Suprapubic skin (tissue), 3 donors: ENCODE data around the gene ZBTB16.

Experiments used
- EP300 ChIP-seq: sonication (generic); formaldehyde crosslinking; IDR thresholded peaks from one replicate; pipeline ENCODE4 v1.6.1; 2017; ENCODE audit warnings: antibody characterized with exemption
- TF ChIP-seq, protein P1 (sequence below), 2 donors: fragments of 200-600 bp in 1 of 2; fragments of 450-650 bp in 1 of 2; sonication (generic) in 1 of 2; IDR thresholded peaks; one replicate each; pipeline ENCODE4 v1.5.1; 2016 to 2019; ENCODE audit warnings: antibody characterized with exemption in 2 of 2, mild to moderate bottlenecking in 1 of 2, moderate library complexity in 1 of 2

DNA sequence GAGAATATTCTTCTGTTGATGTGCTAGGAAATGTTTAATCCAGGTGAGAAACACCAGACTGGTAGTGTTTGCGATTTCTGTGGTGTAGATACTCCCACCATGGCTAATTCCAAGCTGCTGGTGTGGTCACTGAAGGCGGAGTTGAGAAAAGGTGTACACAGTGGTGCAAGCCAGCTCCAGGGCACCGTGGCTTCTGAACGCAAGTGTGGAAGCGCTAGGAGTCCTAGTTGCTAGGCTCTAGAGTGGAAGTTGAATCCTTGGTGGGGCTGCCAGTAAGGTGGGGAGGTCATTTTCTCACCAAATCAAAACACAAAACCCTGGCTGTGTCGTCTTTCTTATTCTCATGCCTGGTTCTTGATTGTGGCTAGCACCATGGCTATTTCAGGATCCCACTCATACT is 61.6 kb downstream of the ZBTB16 start:
- TF ChIP-seq, protein P1, sequence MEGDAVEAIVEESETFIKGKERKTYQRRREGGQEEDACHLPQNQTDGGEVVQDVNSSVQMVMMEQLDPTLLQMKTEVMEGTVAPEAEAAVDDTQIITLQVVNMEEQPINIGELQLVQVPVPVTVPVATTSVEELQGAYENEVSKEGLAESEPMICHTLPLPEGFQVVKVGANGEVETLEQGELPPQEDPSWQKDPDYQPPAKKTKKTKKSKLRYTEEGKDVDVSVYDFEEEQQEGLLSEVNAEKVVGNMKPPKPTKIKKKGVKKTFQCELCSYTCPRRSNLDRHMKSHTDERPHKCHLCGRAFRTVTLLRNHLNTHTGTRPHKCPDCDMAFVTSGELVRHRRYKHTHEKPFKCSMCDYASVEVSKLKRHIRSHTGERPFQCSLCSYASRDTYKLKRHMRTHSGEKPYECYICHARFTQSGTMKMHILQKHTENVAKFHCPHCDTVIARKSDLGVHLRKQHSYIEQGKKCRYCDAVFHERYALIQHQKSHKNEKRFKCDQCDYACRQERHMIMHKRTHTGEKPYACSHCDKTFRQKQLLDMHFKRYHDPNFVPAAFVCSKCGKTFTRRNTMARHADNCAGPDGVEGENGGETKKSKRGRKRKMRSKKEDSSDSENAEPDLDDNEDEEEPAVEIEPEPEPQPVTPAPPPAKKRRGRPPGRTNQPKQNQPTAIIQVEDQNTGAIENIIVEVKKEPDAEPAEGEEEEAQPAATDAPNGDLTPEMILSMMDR (IDR thresholded peaks at IDR 0.05), result no peak
- TF ChIP-seq EP300, result no peak
